Measurements from ENCODE around the gene TJP3. TPM values are rescaled to one million over a fixed set of nuclear protein-coding genes. Genes with fewer than 3 reads are reported as not detected.

TJP3 gene
- total and polyA plus RNA-seq, 10 of the 15 experiments (the other 5 are each of a cell fraction or from before 2014, with no cell fraction given) = 0.04 to 1.2 (median 0.29) TPM; not detected in 6

DNA sequence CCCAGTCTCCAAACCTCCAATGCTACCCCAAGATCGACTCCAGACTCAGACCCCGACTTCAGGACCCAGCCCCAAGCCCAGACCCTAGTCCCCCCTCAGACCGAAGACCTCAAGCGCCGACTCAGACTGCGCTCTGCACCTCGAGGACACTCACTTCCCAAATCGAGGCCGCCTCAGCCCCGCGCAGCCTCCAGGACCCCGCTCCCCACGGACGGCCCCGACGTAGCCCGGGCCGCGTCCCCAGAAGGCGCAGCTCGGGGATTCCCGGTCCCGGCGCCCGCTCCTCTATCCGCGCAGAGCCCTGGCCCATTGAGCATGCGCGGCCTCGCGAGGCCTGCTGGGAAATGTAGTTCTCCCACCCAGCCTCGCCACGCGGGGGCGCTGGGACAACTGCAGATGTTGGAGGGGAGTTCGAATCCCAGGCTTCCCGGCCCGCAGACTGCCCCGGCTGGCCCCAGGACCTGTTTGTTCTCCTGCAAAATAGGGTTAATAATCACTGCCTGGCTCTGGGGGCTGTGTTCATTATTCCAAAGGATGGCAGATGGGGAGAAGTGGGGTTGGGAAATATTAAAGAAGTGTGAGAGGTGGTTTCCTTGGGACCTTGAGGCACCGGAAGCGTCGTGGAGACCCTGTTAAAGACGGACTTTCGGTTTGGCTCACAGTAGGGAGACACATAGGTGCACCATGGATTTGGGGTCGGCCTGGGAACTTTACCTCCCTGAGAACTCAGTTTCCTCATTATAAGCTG, 53.4 kb downstream of the TJP3 start, which contains the start of gene APBA3 (continued):
- TF ChIP-seq ZNF592 (IDR thresholded peaks at IDR 0.05) (no peak), YY1 (IDR thresholded peaks at IDR 0.05; ENCODE audit: low read depth, low read length) (peak; percentile 63), RUNX3 (IDR thresholded peaks at IDR 0.05; ENCODE audit: low read length) (peak; percentile 23; the same call in 1 of the 2 replicates), KAT2A (conservative IDR thresholded peaks at IDR 0.05; ENCODE audit: control insufficient read depth, low read depth, low read length) (no peak), NFXL1 (IDR thresholded peaks at IDR 0.05; ENCODE audit: borderline replicate concordance) (no peak), ESRRA (IDR thresholded peaks at IDR 0.05; ENCODE audit: low read length) (peak; percentile 33; the same call in 1 of the 2 replicates), MYC (IDR thresholded peaks at IDR 0.05; ENCODE audit: insufficient read depth, insufficient read length, insufficient replicate concordance, low read length, severe bottlenecking) (no peak), MEF2B (IDR thresholded peaks at IDR 0.05; ENCODE audit: partially characterized antibody, poor library complexity, severe bottlenecking) (no peak), RBBP5 (conservative IDR thresholded peaks at IDR 0.05) (no peak), RELA (IDR thresholded peaks at IDR 0.05; ENCODE audit: borderline replicate concordance, partially characterized antibody) (peak; percentile 94), ETV6 (conservative IDR thresholded peaks at IDR 0.05 in 1 of 2, IDR thresholded peaks at IDR 0.05 in 1 of 2; ENCODE audit: borderline replicate concordance in 1 of 2, low read depth in 1 of 2) (no peak), IKZF2 (IDR thresholded peaks at IDR 0.05) (peak; percentile 75 to 77), ZNF207 (IDR thresholded peaks at IDR 0.05; ENCODE audit: borderline replicate concordance) (peak; percentile 97; the same call in 1 of the 2 replicates), SIN3A (IDR thresholded peaks at IDR 0.05; ENCODE audit: low read depth, low read length) (no peak; the same call in 1 of the 2 replicates), NFYB (IDR thresholded peaks at IDR 0.05; ENCODE audit: insufficient read depth, low read depth, low read length) (no peak), RB1 (IDR thresholded peaks at IDR 0.05; ENCODE audit: borderline replicate concordance) (0 out of 2 replicates have a peak, but pooled peaks have one; percentile 60), PAX5 (IDR thresholded peaks at IDR 0.05; ENCODE audit: borderline replicate concordance, low read depth, low read length) (no peak), SREBF1 (IDR thresholded peaks at IDR 0.05; ENCODE audit: low read length) (peak; percentile 79), EP300 (IDR thresholded peaks at IDR 0.05; ENCODE audit: borderline replicate concordance in 1 of 2, control insufficient read depth in 1 of 2, low read depth in 2 of 2, low read length in 2 of 2) (no peak), CBFB (IDR thresholded peaks at IDR 0.05; ENCODE audit: low read depth) (0 out of 2 replicates have a peak, but pooled peaks have one; percentile 51), LARP7 (IDR thresholded peaks at IDR 0.05) (peak; percentile 84), MXI1 (IDR thresholded peaks at IDR 0.05; ENCODE audit: low read depth, low read length) (0 out of 2 replicates have a peak, but pooled peaks have one; percentile 41)
- TF ChIP-seq, protein P1, sequence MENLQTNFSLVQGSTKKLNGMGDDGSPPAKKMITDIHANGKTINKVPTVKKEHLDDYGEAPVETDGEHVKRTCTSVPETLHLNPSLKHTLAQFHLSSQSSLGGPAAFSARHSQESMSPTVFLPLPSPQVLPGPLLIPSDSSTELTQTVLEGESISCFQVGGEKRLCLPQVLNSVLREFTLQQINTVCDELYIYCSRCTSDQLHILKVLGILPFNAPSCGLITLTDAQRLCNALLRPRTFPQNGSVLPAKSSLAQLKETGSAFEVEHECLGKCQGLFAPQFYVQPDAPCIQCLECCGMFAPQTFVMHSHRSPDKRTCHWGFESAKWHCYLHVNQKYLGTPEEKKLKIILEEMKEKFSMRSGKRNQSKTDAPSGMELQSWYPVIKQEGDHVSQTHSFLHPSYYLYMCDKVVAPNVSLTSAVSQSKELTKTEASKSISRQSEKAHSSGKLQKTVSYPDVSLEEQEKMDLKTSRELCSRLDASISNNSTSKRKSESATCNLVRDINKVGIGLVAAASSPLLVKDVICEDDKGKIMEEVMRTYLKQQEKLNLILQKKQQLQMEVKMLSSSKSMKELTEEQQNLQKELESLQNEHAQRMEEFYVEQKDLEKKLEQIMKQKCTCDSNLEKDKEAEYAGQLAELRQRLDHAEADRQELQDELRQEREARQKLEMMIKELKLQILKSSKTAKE (IDR thresholded peaks at IDR 0.05; ENCODE audit: low read depth, poor library complexity, severe bottlenecking) = no peak
- TF ChIP-seq, protein P2, sequence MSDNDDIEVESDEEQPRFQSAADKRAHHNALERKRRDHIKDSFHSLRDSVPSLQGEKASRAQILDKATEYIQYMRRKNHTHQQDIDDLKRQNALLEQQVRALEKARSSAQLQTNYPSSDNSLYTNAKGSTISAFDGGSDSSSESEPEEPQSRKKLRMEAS (IDR thresholded peaks at IDR 0.05; ENCODE audit: low read depth, low read length) = no peak

Data from GM12878 (cell line).